SK-N-SH treated with all-trans-retinoic acid at 6 μM for 48 hours (cell line): Measurements from ENCODE around the gene MACF1.

Experiments used
- ATAC-seq: fragments of 200-7000 bp; cut with Tn5 transposase; 3 replicates; pipeline ENCODE4 v1.9.1; 2020; ENCODE audit warnings: mild to moderate bottlenecking, moderate library complexity
- ARNTL ChIP-seq: fragments of 450-650 bp; formaldehyde crosslinking; IDR thresholded peaks from 2 replicates; pipeline ENCODE4 v1.5.0; 2020; ENCODE audit warnings: low read depth, mild to moderate bottlenecking, moderate library complexity, borderline replicate concordance
- BACH2 ChIP-seq: fragments of 250-450 bp; sonication (Bioruptor Pico); IDR thresholded peaks from 2 replicates; pipeline ENCODE4 v1.9.0; 2021; ENCODE audit warnings: mild to moderate bottlenecking, borderline replicate concordance
- CSDC2 ChIP-seq: fragments of 250-450 bp; sonication (Bioruptor Pico); IDR thresholded peaks from 2 replicates; pipeline ENCODE4 v1.5.0; 2020; ENCODE audit warnings: mild to moderate bottlenecking, moderate library complexity
- ESRRG ChIP-seq: fragments of 250-450 bp; sonication (Bioruptor Pico); IDR thresholded peaks from 2 replicates; pipeline ENCODE4 v1.6.1; 2021; ENCODE audit warnings: mild to moderate bottlenecking
- GLIS3 ChIP-seq: fragments of 250-450 bp; sonication (Bioruptor Pico); IDR thresholded peaks from 2 replicates; pipeline ENCODE4 v1.5.0; 2020; ENCODE audit warnings: mild to moderate bottlenecking, moderate library complexity
- ISL1 ChIP-seq: fragments of 250-450 bp; sonication (Bioruptor Pico); IDR thresholded peaks from 2 replicates; pipeline ENCODE4 v2.1.2; 2022; ENCODE audit warnings: mild to moderate bottlenecking, moderate library complexity
- OSR1 ChIP-seq: fragments of 250-450 bp; sonication (Bioruptor Pico); IDR thresholded peaks from 2 replicates; pipeline ENCODE4 v1.8.0; 2022; ENCODE audit warnings: moderate library complexity, mild to moderate bottlenecking, inconsistent platforms
- PATZ1 ChIP-seq: fragments of 250-450 bp; sonication (Bioruptor Pico); IDR thresholded peaks from 2 replicates; pipeline ENCODE4 v1.8.0; 2020; ENCODE audit warnings: mild to moderate bottlenecking, moderate library complexity, borderline replicate concordance
- POU6F1 ChIP-seq: fragments of 250-450 bp; sonication (Bioruptor Pico); IDR thresholded peaks from 2 replicates; pipeline ENCODE4 v1.8.0; 2021; ENCODE audit warnings: low read depth, mild to moderate bottlenecking, moderate library complexity, borderline replicate concordance
- RARB ChIP-seq: fragments of 250-450 bp; sonication (Bioruptor Pico); IDR thresholded peaks from 2 replicates; pipeline ENCODE4 v1.8.0; 2021; ENCODE audit warnings: mild to moderate bottlenecking, moderate library complexity
- SNAI2 ChIP-seq: fragments of 250-450 bp; sonication (Bioruptor Pico); IDR thresholded peaks from 2 replicates; pipeline ENCODE4 v1.5.0; 2020; ENCODE audit warnings: mild to moderate bottlenecking, moderate library complexity
- TCF4 ChIP-seq: fragments of 250-450 bp; sonication (Bioruptor Pico); IDR thresholded peaks from 2 replicates; pipeline ENCODE4 v1.8.0; 2021; ENCODE audit warnings: mild to moderate bottlenecking, moderate library complexity, borderline replicate concordance
- TOX ChIP-seq: fragments of 250-450 bp; sonication (Bioruptor Pico); IDR thresholded peaks from 2 replicates; pipeline ENCODE4 v1.8.0; 2021; ENCODE audit warnings: mild to moderate bottlenecking, moderate library complexity, borderline replicate concordance
- TSHZ2 ChIP-seq: fragments of 250-450 bp; sonication (Bioruptor Pico); IDR thresholded peaks from 2 replicates; pipeline ENCODE4 v1.5.0; 2020; ENCODE audit warnings: mild to moderate bottlenecking, moderate library complexity
- ZC3H10 ChIP-seq: fragments of 250-450 bp; sonication (Bioruptor Pico); IDR thresholded peaks from 2 replicates; pipeline ENCODE4 v1.5.1; 2021; ENCODE audit warnings: mild to moderate bottlenecking, moderate library complexity
- ZFP3 ChIP-seq: fragments of 250-450 bp; sonication (Bioruptor Pico); IDR thresholded peaks from 2 replicates; pipeline ENCODE4 v1.5.0; 2020; ENCODE audit warnings: mild to moderate bottlenecking, moderate library complexity
- ZNF565 ChIP-seq: fragments of 450-650 bp; formaldehyde crosslinking; conservative IDR thresholded peaks from 2 replicates; pipeline ENCODE4 v1.5.0; 2020; ENCODE audit warnings: low read depth, mild to moderate bottlenecking, moderate library complexity
- ZNF70 ChIP-seq: fragments of 450-650 bp; formaldehyde crosslinking; IDR thresholded peaks from 2 replicates; pipeline ENCODE4 v1.5.0; 2020; ENCODE audit warnings: mild to moderate bottlenecking, moderate library complexity
- ZNF8 ChIP-seq: fragments of 450-650 bp; formaldehyde crosslinking; IDR thresholded peaks from 2 replicates; pipeline ENCODE4 v1.5.0; 2020; ENCODE audit warnings: mild to moderate bottlenecking, moderate library complexity
- TF ChIP-seq, protein P1 (sequence below): fragments of 250-450 bp; sonication (Bioruptor Pico); IDR thresholded peaks from 2 replicates; pipeline ENCODE4 v1.5.1; 2021; ENCODE audit warnings: mild to moderate bottlenecking, moderate library complexity
- TF ChIP-seq, protein P2 (sequence below): fragments of 250-450 bp; sonication (Bioruptor Pico); IDR thresholded peaks from 2 replicates; pipeline ENCODE4 v1.5.1; 2020; ENCODE audit warnings: low read depth, mild to moderate bottlenecking, moderate library complexity

MACF1 gene

DNA sequence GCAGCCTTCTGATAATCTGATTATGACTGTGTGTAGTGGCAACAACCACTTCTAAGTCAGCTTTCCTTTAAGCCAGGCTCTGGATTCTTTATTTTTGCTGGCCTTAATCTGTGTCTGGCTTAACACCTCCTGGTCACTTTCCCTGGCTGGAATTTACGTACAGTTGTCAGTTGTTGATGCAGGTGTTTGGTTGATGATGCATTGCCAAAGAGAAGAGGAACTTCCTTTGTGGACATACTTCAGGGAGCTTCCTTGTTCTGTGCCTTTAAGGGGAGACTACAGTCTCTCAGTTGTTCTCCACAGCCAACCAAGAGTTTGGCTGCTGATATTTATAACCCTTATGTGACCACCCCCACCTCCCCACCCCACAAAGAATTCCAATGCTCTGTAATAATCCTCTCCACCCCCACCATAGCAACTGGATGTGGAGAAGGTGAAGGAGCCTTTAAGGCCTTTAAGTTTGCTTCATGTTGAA lies 190.9 kb downstream of the MACF1 start:
- TF ChIP-seq POU6F1 (CRISPR knock-in tag) (no peak), CSDC2 (CRISPR knock-in tag) (no peak), OSR1 (CRISPR knock-in tag) (no peak), GLIS3 (CRISPR knock-in tag) (no peak), ZNF70 (no peak), ISL1 (no peak), PATZ1 (peak; percentile 85; the same call in 1 of the 2 replicates)
- ATAC-seq, result peak; percentile 64

GRCh38 chr1:39396671-39397070 lies 192.2 kb downstream of the MACF1 start:
- no peak for ATAC-seq
- no peak for TF ChIP-seq ISL1
- TF ChIP-seq ZFP3 (CRISPR knock-in tag), result no peak
- no peak for TF ChIP-seq BACH2 (CRISPR knock-in tag)
- TF ChIP-seq SNAI2, result no peak
- no peak for TF ChIP-seq TSHZ2
- no peak for TF ChIP-seq TCF4 (CRISPR knock-in tag)
- no peak for TF ChIP-seq GLIS3 (CRISPR knock-in tag)
- TF ChIP-seq POU6F1 (CRISPR knock-in tag), result no peak
- no peak for TF ChIP-seq RARB (CRISPR knock-in tag)
- TF ChIP-seq, protein P1, sequence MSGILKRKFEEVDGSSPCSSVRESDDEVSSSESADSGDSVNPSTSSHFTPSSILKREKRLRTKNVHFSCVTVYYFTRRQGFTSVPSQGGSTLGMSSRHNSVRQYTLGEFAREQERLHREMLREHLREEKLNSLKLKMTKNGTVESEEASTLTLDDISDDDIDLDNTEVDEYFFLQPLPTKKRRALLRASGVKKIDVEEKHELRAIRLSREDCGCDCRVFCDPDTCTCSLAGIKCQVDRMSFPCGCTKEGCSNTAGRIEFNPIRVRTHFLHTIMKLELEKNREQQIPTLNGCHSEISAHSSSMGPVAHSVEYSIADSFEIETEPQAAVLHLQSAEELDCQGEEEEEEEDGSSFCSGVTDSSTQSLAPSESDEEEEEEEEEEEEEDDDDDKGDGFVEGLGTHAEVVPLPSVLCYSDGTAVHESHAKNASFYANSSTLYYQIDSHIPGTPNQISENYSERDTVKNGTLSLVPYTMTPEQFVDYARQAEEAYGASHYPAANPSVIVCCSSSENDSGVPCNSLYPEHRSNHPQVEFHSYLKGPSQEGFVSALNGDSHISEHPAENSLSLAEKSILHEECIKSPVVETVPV, result no peak
- no peak for TF ChIP-seq CSDC2 (CRISPR knock-in tag)
- TF ChIP-seq TOX (CRISPR knock-in tag), result no peak

DNA sequence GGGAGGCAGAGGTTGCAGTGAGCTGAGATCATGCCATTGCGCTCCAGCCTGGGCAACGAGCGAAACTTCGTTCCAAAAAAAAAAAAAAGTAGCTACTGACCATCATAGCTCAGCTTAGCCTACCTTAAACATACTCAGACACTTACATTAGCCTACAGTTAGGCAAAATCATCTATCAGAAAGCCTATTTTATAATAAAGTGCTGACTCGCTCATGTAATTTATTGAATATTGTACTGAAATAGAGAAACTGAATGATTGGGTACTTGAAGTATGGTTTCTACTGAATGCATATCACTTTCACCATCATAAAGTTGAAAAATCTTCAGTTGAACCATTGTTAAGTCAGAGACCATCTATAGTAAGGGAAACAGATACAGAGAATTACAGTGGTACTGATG lies 193.0 kb downstream of the MACF1 start:
- no peak for ATAC-seq
- TF ChIP-seq ZNF565 (CRISPR knock-in tag) (no peak), TSHZ2 (no peak), ISL1 (no peak), OSR1 (CRISPR knock-in tag) (no peak), CSDC2 (CRISPR knock-in tag) (no peak), ZNF8 (CRISPR knock-in tag) (no peak), TCF4 (CRISPR knock-in tag) (no peak), SNAI2 (no peak), GLIS3 (CRISPR knock-in tag) (no peak), ZFP3 (CRISPR knock-in tag) (no peak), ZC3H10 (CRISPR knock-in tag) (no peak), ARNTL (CRISPR knock-in tag) (no peak), ESRRG (CRISPR knock-in tag) (no peak), BACH2 (CRISPR knock-in tag) (no peak), POU6F1 (CRISPR knock-in tag) (no peak)
- TF ChIP-seq, protein P2, sequence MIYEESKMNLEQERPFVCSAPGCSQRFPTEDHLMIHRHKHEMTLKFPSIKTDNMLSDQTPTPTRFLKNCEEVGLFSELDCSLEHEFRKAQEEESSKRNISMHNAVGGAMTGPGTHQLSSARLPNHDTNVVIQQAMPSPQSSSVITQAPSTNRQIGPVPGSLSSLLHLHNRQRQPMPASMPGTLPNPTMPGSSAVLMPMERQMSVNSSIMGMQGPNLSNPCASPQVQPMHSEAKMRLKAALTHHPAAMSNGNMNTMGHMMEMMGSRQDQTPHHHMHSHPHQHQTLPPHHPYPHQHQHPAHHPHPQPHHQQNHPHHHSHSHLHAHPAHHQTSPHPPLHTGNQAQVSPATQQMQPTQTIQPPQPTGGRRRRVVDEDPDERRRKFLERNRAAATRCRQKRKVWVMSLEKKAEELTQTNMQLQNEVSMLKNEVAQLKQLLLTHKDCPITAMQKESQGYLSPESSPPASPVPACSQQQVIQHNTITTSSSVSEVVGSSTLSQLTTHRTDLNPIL (CRISPR knock-in tag), result no peak
